ENCODE data around the gene ID4.

The ID4 gene

DNA sequence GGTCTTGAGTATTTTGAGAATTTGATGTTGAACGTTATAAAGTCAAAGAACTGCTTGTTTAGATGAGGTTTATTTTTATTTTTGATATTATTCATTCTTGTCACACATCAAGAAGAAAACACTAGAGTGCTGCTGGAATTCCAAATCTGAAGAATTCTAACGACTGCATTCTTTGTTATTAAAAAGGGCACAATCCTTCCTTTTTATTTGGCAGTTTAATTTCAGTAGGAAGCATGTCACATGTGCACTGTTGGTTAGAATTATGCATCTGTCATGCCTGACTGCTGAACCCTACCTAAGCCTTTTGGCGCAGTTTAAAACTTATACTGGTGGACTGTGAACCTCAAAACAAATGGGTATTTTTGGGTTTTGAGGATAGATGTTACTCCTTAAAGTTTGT is 4.0 kb downstream of the ID4 start:
- H3K79me2 ChIP-seq, result no peaks in the 10 kb centered on the region
- H3K27ac ChIP-seq, result no peak overlapping the region
- no peaks in the 10 kb centered on the region for H3K4me1 ChIP-seq
- TF ChIP-seq, protein P1, sequence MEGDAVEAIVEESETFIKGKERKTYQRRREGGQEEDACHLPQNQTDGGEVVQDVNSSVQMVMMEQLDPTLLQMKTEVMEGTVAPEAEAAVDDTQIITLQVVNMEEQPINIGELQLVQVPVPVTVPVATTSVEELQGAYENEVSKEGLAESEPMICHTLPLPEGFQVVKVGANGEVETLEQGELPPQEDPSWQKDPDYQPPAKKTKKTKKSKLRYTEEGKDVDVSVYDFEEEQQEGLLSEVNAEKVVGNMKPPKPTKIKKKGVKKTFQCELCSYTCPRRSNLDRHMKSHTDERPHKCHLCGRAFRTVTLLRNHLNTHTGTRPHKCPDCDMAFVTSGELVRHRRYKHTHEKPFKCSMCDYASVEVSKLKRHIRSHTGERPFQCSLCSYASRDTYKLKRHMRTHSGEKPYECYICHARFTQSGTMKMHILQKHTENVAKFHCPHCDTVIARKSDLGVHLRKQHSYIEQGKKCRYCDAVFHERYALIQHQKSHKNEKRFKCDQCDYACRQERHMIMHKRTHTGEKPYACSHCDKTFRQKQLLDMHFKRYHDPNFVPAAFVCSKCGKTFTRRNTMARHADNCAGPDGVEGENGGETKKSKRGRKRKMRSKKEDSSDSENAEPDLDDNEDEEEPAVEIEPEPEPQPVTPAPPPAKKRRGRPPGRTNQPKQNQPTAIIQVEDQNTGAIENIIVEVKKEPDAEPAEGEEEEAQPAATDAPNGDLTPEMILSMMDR (IDR thresholded peaks at IDR 0.05), result no peak
- H3K36me3 ChIP-seq (ENCODE audit: control insufficient read depth, insufficient read depth, low read length), result no peaks in the 10 kb centered on the region
- H3K4me2 ChIP-seq (ENCODE audit: low read length), result no peak overlapping the region
- no peaks in the 10 kb centered on the region for H3K9me3 ChIP-seq (ENCODE audit: control insufficient read depth, low read length)
- H2AFZ ChIP-seq, result no peak overlapping the region
- no peak overlapping the region for H3K4me3 ChIP-seq (ENCODE audit: low read depth, low read length)
- no peak overlapping the region for H3K9ac ChIP-seq
- no peaks in the 10 kb centered on the region for H3K27me3 ChIP-seq (ENCODE audit: control insufficient read depth, insufficient read depth, low read length)

DNA sequence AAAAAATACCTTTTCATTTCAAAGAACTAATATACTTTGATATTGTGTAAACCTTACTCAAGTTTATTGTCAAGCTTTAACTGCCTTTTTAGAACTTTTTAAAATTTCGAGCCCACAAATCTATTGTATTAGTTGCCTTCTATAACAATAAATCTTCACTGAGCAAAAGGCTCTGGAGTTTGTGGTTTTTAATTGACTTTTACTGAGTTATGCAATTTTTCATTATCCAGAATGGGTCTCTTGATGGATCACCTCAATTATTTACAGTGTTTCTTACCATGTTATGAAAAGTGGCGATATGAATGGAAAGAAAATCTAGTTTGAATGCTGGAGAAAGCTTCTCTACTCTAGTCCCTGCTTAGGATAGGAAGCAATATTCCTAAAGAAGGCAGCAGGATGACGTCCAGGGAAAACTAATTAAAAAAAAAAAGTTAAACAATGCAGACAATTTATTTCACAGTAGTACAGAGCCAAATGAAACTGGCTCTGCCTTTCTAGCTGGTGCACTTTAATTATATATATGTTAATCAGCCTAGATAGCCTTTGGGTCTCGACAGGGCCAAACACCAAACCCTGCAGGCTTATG is 5.0 kb downstream of the ID4 start:
- no peak overlapping the region for H2AFZ ChIP-seq
- H3K4me2 ChIP-seq (ENCODE audit: low read length), result no peak overlapping the region
- H3K4me3 ChIP-seq (ENCODE audit: low read depth, low read length), result no peak overlapping the region
- no peak overlapping the region for H3K27ac ChIP-seq
- TF ChIP-seq, protein P1 (IDR thresholded peaks at IDR 0.05), result no peak
- no peaks in the 10 kb centered on the region for H3K9me3 ChIP-seq (ENCODE audit: control insufficient read depth, low read length)
- no peaks in the 10 kb centered on the region for H3K27me3 ChIP-seq (ENCODE audit: control insufficient read depth, insufficient read depth, low read length)
- no peaks in the 10 kb centered on the region for H3K36me3 ChIP-seq (ENCODE audit: control insufficient read depth, insufficient read depth, low read length)
- H3K9ac ChIP-seq, result no peak overlapping the region
- H3K4me1 ChIP-seq, result no peaks in the 10 kb centered on the region
- H3K79me2 ChIP-seq, result no peaks in the 10 kb centered on the region

DNA sequence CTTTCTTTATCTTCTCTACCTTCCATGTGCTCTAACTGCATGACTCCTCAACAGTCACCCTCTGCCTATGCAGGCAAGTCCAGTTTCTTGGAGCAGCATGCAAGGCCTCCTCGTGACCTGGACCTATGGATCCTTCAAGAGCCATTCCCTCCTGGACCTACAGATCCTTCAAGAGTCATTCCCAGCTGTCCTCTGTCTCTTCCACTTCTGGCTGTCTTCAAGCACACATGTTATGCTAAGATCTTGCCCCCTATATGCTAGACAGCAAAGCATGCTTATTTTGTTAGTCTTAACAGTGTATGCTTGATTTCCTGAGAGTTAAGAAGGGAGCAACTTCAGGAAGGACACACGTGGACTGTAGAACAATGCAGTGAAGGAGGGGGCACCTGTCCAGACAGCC is 7.5 kb downstream of the ID4 start:
- Histone ChIP-seq H3K27me3 (ENCODE audit: control insufficient read depth, insufficient read depth, low read length) (no peaks in the 10 kb centered on the region), H3K36me3 (ENCODE audit: control insufficient read depth, insufficient read depth, low read length) (no peaks in the 10 kb centered on the region), H3K9me3 (ENCODE audit: control insufficient read depth, low read length) (no peaks in the 10 kb centered on the region), H2AFZ (no peak overlapping the region), H3K27ac (no peak overlapping the region), H3K4me3 (ENCODE audit: low read depth, low read length) (no peak overlapping the region), H3K9ac (no peak overlapping the region), H3K79me2 (no peaks in the 10 kb centered on the region), H3K4me2 (ENCODE audit: low read length) (no peak overlapping the region), H3K4me1 (no peaks in the 10 kb centered on the region)
- TF ChIP-seq, protein P1 (IDR thresholded peaks at IDR 0.05), result no peak

DNA sequence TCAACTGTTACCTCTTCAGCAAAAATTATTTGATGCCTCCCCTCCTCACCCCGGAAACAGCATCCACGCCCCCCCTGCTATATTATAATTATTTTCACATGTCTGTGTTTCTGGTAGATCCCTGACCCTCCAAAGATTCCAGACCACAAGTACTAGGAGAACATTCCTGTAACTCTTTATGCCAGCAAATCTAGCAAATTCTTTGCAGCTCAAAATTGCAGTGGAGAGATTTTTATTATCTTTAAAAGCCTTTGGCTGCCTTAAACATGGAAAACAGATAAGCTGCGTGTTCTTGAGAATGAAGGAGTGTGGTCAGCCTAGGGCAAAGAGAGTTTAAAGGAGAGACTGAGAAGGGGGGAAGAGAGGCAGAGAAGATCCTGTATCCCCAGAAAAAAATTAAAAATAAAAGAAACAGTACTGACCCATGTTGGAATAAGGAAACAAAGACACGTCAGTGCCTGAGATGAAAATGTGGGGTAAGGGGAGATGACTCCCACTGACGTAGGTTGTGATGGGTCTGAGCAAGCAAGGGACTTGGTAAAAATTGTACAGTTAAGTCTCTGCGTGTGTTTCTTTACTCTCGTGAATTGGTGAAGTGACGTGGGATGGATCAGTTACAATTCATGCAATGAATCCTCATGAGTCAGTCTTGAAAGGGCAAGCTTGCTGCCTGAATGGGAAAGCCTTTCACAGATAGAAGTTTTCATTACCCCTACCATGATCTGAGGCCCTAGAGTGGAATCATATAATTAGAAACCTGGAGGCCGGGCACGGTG is 8.3 kb downstream of the ID4 start:
- no peaks in the 10 kb centered on the region for H3K27me3 ChIP-seq (ENCODE audit: control insufficient read depth, insufficient read depth, low read length)
- no peak overlapping the region for H2AFZ ChIP-seq
- no peak overlapping the region for H3K4me3 ChIP-seq (ENCODE audit: low read depth, low read length)
- no peak overlapping the region for H3K27ac ChIP-seq
- H3K79me2 ChIP-seq, result no peaks in the 10 kb centered on the region
- H3K4me2 ChIP-seq (ENCODE audit: low read length), result no peak overlapping the region
- H3K36me3 ChIP-seq (ENCODE audit: control insufficient read depth, insufficient read depth, low read length), result no peaks in the 10 kb centered on the region
- H3K9me3 ChIP-seq (ENCODE audit: control insufficient read depth, low read length), result no peaks in the 10 kb centered on the region
- H3K4me1 ChIP-seq, result no peaks in the 10 kb centered on the region
- no peak overlapping the region for H3K9ac ChIP-seq
- TF ChIP-seq, protein P1 (IDR thresholded peaks at IDR 0.05), result no peak

All from parathyroid adenoma (tissue), 2 donors.